K562 (cell line): Measurements from ENCODE around the gene TFCP2L1. TPM values are rescaled to one million over a fixed set of nuclear protein-coding genes. Genes with fewer than 3 reads are reported as not detected.

Source experiments
- CCNT2 ChIP-seq: IDR thresholded peaks from 2 replicates; pipeline ENCODE4 v1.6.1; 2011; ENCODE audit warnings: borderline replicate concordance, low read depth, mild to moderate bottlenecking, moderate library complexity, mixed read lengths, low read length; ENCODE audit not compliant: insufficient read length; ENCODE audit errors: extremely low read depth
- CEBPZ ChIP-seq: fragments of 150-350 bp; IDR thresholded peaks from 2 replicates; pipeline ENCODE4 v1.6.1; 2014; ENCODE audit warnings: low read depth, mild to moderate bottlenecking, low read length, borderline replicate concordance
- CHD1 ChIP-seq: fragments of 200-600 bp; sonication (generic); IDR thresholded peaks from one replicate; pipeline ENCODE4 v1.6.1; 2012; ENCODE audit warnings: mild to moderate bottlenecking, moderate library complexity, low read length, inconsistent platforms
- CREB5 ChIP-seq: fragments of 250-450 bp; sonication (Bioruptor Pico); IDR thresholded peaks from 2 replicates; pipeline ENCODE4 v1.5.0; 2020; ENCODE audit warnings: mild to moderate bottlenecking
- NFE2L1 ChIP-seq: fragments of 450-650 bp; IDR thresholded peaks from 2 replicates; pipeline ENCODE4 v1.6.1; 2016; ENCODE audit warnings: missing genetic modification characterization, low read depth, mild to moderate bottlenecking, missing compliant biosample characterization, moderate library complexity, borderline replicate concordance
- SRSF9 ChIP-seq: fragments of 200-400 bp; formaldehyde crosslinking; IDR thresholded peaks from 2 replicates; pipeline ENCODE4 v1.6.1; 2017; ENCODE audit warnings: low read depth, low read length, borderline replicate concordance
- TCF7 ChIP-seq: sonication (generic); IDR thresholded peaks from 2 replicates; pipeline ENCODE4 v1.6.1; 2016; ENCODE audit warnings: antibody characterized with exemption, borderline replicate concordance
- polyA plus RNA-seq, 8 experiments: library from polyadenylated mRNA; depleted of rRNA in 4 of 8; stranded (reverse) in 5 of 8; unstranded in 3 of 8; fragments of >200 nt; fragmentation: Nextera tagmentation in 2 of 8; fragmentation: Illumina TruSeq in 1 of 8; extraction: Ambion mirVana in 2 of 8; extraction: Trizol in 1 of 8; gene quantifications; 2 replicates each; pipeline versions ENCODE4 v1.2.1 to v1.2.3, GENCODE V29; 2011 to 2014; ENCODE audit warnings: inconsistent platforms in 1 of 8, missing spikeins in 1 of 8
- total RNA-seq, 7 experiments: library from RNA; depleted of rRNA in 6 of 7; stranded (reverse); fragments of >200 nt in 6 of 7; fragmentation: Illumina TruSeq in 2 of 7; extraction: Trizol in 2 of 7; gene quantifications; 2 replicates each; pipeline versions ENCODE4 v1.2.1 to v1.2.3, GENCODE V29; 2011 to 2021; ENCODE audit warnings: low replicate concordance in 1 of 7

Gene TFCP2L1
- total and polyA plus RNA-seq, 9 of the 15 experiments (the other 6 are each of a cell fraction or from before 2014, with no cell fraction given): 0.08 to 1.00 (median 0.42) TPM

- TF ChIP-seq NFE2L1 (tag) (no peak), CCNT2 (no peak), TCF7 (no peak), CREB5 (CRISPR knock-in tag) (no peak), SRSF9 (no peak), CEBPZ (no peak), CHD1 (no peak)
Measured at GRCh38 chr2:121307048-121307447, 22.0 kb upstream of the TFCP2L1 start (continued).
